ENCODE measurements around the gene SPATA31E1.

GRCh38 chr9:87888501-87888900, 5.8 kb downstream of the SPATA31E1 start:
- no peak for TF ChIP-seq CTCF (optimal IDR thresholded peaks at IDR 0.05 in 1 of 3, IDR thresholded peaks at IDR 0.05 in 1 of 3, conservative IDR thresholded peaks at IDR 0.05 in 1 of 3; ENCODE audit: extremely low read depth in 1 of 3, insufficient read depth in 2 of 3, low read length in 3 of 3)
- TF ChIP-seq EZH2 (IDR thresholded peaks at IDR 0.05; ENCODE audit: low read length), result no peak
